ENCODE data around the gene CISD3.

- TF ChIP-seq SIRT6 (IDR thresholded peaks at IDR 0.05; ENCODE audit: low read length): no peak
- TF ChIP-seq EZH2 (IDR thresholded peaks at IDR 0.05; ENCODE audit: low read depth, low read length, severe bottlenecking): no peak
- no peak for TF ChIP-seq CTCF (IDR thresholded peaks at IDR 0.05; ENCODE audit: control extremely low read depth in 1 of 3, insufficient read depth in 1 of 3, low read depth in 1 of 3, low read length in 3 of 3)
- TF ChIP-seq KDM4A (IDR thresholded peaks at IDR 0.05; ENCODE audit: low read depth, low read length, severe bottlenecking): no peak
- no peak for TF ChIP-seq SP1 (IDR thresholded peaks at IDR 0.05; ENCODE audit: low read depth, low read length)
- TF ChIP-seq EP300 (IDR thresholded peaks at IDR 0.05; ENCODE audit: borderline replicate concordance in 1 of 2, low read depth in 2 of 2, low read length in 2 of 2): no peak
These were observed 42.9 kb upstream of the CISD3 start for GRCh38 chr17:38687286-38687685.

All from H1 (cell line).